ENCODE data around the gene ATP8A1. TPM values are rescaled to one million over a fixed set of nuclear protein-coding genes. Genes with fewer than 3 reads are reported as not detected.

ATP8A1 gene
- total and polyA plus RNA-seq, 2 donors from 2014 or later: 4.6 to 27.4 TPM

DNA sequence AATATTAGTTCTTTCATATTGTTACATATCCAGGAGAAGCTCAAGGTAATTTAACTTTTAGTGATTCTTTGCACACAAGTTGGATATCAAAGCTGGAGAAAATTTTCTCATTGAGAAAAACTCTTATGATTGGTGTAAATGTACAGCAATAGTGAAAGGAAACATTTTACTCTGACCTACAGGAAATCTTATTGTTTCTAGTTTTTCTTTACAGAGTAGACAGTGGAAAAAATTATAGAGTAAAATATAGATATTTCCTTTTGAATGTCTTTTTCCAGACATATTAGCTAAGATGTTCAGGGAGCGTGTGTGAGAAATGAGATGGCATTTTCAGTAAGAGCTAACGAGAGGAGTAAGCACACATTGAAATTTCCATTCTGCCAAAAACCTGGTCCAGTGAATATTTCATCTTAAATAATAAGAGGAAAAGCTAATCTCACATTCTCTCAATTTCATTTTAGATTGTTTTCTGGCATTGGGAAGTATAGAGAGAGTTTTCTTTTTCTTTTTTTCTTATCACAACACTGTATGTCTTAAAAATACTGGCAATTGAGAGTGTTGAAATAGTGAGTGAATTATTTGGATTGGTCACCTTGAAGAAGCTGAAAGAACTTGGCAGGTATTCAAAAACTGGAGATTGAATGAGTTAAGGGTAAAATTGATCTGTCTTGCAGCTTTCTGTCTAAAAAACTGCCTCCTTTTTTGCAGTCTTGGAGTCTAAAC is 15.6 kb upstream of the ATP8A1 start:
- Histone ChIP-seq H3K27ac (ENCODE audit: low read depth in 2 of 2, low read length in 2 of 2) (no peak overlapping the region), H3K27me3 (ENCODE audit: control insufficient read depth, insufficient read depth, low read length) (no peaks in the 10 kb centered on the region), H3K4me1 (ENCODE audit: control insufficient read depth in 2 of 3, insufficient read depth in 2 of 3, low read depth in 1 of 3, low read length in 3 of 3) (no peaks in the 10 kb centered on the region), H3K9ac (ENCODE audit: low read length in 3 of 3) (no peak overlapping the region), H3K4me3 (ENCODE audit: low read length in 3 of 3) (no peak overlapping the region), H3K36me3 (ENCODE audit: control insufficient read depth in 2 of 3, insufficient read depth in 3 of 3, low read length in 3 of 3) (no peaks in the 10 kb centered on the region), H3K9me3 (ENCODE audit: control insufficient read depth in 2 of 3, insufficient read depth in 1 of 3, low read length in 3 of 3) (no peaks in the 10 kb centered on the region)
- intact Hi-C loops (cut with DNase I): no loop called here
- TF ChIP-seq, protein P1, sequence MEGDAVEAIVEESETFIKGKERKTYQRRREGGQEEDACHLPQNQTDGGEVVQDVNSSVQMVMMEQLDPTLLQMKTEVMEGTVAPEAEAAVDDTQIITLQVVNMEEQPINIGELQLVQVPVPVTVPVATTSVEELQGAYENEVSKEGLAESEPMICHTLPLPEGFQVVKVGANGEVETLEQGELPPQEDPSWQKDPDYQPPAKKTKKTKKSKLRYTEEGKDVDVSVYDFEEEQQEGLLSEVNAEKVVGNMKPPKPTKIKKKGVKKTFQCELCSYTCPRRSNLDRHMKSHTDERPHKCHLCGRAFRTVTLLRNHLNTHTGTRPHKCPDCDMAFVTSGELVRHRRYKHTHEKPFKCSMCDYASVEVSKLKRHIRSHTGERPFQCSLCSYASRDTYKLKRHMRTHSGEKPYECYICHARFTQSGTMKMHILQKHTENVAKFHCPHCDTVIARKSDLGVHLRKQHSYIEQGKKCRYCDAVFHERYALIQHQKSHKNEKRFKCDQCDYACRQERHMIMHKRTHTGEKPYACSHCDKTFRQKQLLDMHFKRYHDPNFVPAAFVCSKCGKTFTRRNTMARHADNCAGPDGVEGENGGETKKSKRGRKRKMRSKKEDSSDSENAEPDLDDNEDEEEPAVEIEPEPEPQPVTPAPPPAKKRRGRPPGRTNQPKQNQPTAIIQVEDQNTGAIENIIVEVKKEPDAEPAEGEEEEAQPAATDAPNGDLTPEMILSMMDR (IDR thresholded peaks at IDR 0.05; ENCODE audit: borderline replicate concordance, extremely low read depth, insufficient read depth): no peak
- FAIRE-seq (no peak), DNase-seq (no peak)

DNA sequence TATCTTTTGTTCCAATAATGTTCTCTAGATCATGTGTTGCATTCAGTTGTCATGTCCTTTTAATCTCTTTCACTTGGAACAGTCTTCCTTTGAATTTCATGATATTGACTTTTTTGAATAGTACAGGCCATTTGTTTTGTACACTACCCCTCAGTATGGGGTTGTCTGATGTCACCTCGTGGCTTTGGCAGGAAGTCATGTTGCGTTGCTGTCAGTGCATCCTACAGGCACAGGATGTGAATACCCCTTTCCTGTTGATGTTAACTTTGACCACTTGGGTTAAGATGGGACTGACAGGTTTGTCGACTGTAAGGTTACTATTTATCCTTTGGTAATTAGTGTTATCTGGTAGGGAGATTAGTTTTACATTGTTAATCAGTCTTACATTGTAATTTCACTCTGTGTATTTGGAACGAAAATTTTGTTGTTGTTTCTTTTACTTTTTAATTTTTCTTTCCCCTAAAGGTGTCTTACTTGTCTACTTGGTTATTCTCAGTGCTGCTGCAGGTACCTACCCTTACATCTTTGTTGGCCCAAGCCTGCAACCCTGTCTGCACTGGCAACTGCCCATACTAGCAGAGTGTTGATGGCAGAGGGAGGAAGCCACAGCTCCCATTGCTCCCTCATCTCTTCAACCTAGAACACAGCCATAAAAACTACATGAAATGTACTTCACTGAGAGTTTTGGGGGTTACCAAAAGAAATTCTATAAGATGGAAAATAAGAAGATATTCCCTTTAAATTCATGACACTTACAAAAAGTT is 14.7 kb upstream of the ATP8A1 start:
- Histone ChIP-seq H3K4me1 (ENCODE audit: control insufficient read depth in 2 of 3, insufficient read depth in 2 of 3, low read depth in 1 of 3, low read length in 3 of 3) (no peaks in the 10 kb centered on the region), H3K27ac (ENCODE audit: low read depth in 2 of 2, low read length in 2 of 2) (no peak overlapping the region)
- FAIRE-seq: no peak

GRCh38 chr4:42658261-42658660 is 1.4 kb upstream of the ATP8A1 start:
- Histone ChIP-seq H3K27ac (ENCODE audit: low read depth in 2 of 2, low read length in 2 of 2) (no peak overlapping the region), H3K9me3 (ENCODE audit: control insufficient read depth in 2 of 3, insufficient read depth in 1 of 3, low read length in 3 of 3) (no peaks in the 10 kb centered on the region), H3K4me3 (ENCODE audit: low read length in 3 of 3) (peak overlapping the region in 1 of 3 donors; percentile 75), H3K9ac (ENCODE audit: low read length in 3 of 3) (peak overlapping the region in 1 of 3 donors; percentile 39), H3K4me1 (ENCODE audit: control insufficient read depth in 2 of 3, insufficient read depth in 2 of 3, low read depth in 1 of 3, low read length in 3 of 3) (peaks cover 0 to 16% (median 3%) of the 10 kb centered on the region in 3 donors), H3K36me3 (ENCODE audit: control insufficient read depth in 2 of 3, insufficient read depth in 3 of 3, low read length in 3 of 3) (no peaks in the 10 kb centered on the region), H3K27me3 (ENCODE audit: control insufficient read depth, insufficient read depth, low read length) (no peaks in the 10 kb centered on the region)
- no peak for FAIRE-seq
- DNase-seq: peak in 1 of 5 donors; percentile 31
- intact Hi-C loops (cut with DNase I): no loop called here
- TF ChIP-seq, protein P1 (IDR thresholded peaks at IDR 0.05; ENCODE audit: borderline replicate concordance, extremely low read depth, insufficient read depth): no peak

More for the DNA sequence above, 14.7 kb upstream of the ATP8A1 start:
- no peaks in the 10 kb centered on the region for H3K27me3 ChIP-seq (ENCODE audit: control insufficient read depth, insufficient read depth, low read length)
- H3K36me3 ChIP-seq (ENCODE audit: control insufficient read depth in 2 of 3, insufficient read depth in 3 of 3, low read length in 3 of 3): no peaks in the 10 kb centered on the region
- no peak for DNase-seq
- no peaks in the 10 kb centered on the region for H3K9me3 ChIP-seq (ENCODE audit: control insufficient read depth in 2 of 3, insufficient read depth in 1 of 3, low read length in 3 of 3)
- H3K9ac ChIP-seq (ENCODE audit: low read length in 3 of 3): no peak overlapping the region
- intact Hi-C loops (cut with DNase I): no loop called here
- TF ChIP-seq, protein P1 (IDR thresholded peaks at IDR 0.05; ENCODE audit: borderline replicate concordance, extremely low read depth, insufficient read depth): no peak
- H3K4me3 ChIP-seq (ENCODE audit: low read length in 3 of 3): no peak overlapping the region
